Loucy (cell line): ENCODE data around the gene MINPP1.

Source experiments
- EZH2phosphoT487 ChIP-seq: fragments of 200-600 bp; IDR thresholded peaks from 2 replicates; pipeline ENCODE4 v1.6.1; 2018; ENCODE audit warnings: antibody characterized with exemption, mild to moderate bottlenecking, moderate library complexity, borderline replicate concordance
- TF ChIP-seq, protein P1 (sequence below): fragments of 200-600 bp; sonication (generic); conservative IDR thresholded peaks from 2 replicates; pipeline ENCODE4 v1.5.1; 2014; ENCODE audit warnings: mild to moderate bottlenecking, antibody characterized with exemption, low read length

DNA sequence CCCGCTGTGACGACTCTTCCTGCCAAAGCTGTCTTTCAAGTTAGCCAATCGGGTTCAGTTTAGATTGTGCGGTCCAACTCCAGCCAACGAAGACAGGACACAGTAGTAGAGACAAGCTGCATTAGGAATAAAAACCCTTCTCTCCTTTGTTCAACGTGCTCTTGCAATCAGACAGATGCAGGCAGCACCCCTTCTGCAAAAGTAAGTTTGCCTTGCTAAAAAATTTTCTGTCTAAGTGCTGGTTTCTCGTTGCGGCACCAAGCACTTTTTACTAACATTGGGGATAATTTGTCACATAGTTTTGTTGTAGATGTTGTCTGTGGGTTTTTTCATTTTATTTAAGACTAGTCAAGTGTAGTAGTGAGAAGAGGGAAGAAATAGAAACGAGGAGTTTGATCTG lies 58.1 kb downstream of the MINPP1 start:
- TF ChIP-seq, protein P1, sequence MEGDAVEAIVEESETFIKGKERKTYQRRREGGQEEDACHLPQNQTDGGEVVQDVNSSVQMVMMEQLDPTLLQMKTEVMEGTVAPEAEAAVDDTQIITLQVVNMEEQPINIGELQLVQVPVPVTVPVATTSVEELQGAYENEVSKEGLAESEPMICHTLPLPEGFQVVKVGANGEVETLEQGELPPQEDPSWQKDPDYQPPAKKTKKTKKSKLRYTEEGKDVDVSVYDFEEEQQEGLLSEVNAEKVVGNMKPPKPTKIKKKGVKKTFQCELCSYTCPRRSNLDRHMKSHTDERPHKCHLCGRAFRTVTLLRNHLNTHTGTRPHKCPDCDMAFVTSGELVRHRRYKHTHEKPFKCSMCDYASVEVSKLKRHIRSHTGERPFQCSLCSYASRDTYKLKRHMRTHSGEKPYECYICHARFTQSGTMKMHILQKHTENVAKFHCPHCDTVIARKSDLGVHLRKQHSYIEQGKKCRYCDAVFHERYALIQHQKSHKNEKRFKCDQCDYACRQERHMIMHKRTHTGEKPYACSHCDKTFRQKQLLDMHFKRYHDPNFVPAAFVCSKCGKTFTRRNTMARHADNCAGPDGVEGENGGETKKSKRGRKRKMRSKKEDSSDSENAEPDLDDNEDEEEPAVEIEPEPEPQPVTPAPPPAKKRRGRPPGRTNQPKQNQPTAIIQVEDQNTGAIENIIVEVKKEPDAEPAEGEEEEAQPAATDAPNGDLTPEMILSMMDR, result no peak
- TF ChIP-seq EZH2phosphoT487, result no peak
